NT2/D1 (cell line): ENCODE data around the gene CYSTM1.

Experiments
- SUZ12 ChIP-seq: IDR thresholded peaks from 2 replicates; pipeline ENCODE4 v1.6.1; 2011; ENCODE audit not compliant: insufficient read length, insufficient read depth; ENCODE audit errors: extremely low read depth
- YY1 ChIP-seq: IDR thresholded peaks from 2 replicates; pipeline ENCODE4 v1.6.1; 2011; ENCODE audit not compliant: insufficient read length, insufficient read depth

DNA sequence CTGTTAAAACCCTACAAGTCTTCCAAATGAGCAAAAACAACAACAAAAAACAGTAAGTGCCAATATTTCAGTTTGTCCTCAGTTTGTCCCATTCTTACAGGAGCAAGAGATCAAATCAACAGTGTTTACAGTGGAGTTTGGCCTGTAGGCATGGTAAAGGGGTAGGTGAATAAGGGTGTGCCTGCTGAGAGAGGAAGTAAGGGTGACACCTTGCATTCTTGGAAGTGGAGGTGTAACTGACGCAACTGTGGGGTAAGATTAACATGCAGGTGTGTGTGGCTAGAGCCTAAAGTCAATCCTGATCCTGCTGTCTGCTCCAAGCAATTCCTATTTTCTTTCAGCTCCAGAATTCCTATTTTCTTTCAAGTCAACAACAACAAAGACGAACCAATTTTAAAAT is 84.5 kb downstream of the CYSTM1 start:
- TF ChIP-seq SUZ12 (no peak), YY1 (no peak)
